ENCODE measurements around the gene TEAD3.
"Not testable (repeated sequence)": the region's sequence is repeated elsewhere in the genome, so short reads cannot be mapped to it uniquely, and the experiment has no call there.

The TEAD3 gene

DNA sequence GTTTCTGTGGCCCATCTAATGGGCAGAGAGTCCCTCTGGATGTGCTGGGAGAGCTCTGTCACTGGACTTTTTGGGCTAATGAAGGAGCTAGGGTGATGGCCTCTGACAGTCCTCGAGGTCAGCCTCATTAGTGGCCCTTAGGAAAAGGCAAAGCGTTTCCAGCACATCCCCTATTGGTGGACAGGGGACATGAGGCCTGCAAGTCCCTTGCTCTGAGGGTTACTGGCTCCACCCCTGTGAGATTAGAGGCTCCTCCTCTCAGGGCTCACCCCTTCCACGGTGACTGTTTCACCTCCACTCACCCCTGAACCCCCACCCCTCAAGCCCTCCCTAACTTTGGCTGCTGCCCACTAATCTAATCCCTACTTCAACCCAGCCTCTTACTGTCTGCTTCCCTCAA is 57.6 kb downstream of the TEAD3 start:
- Histone ChIP-seq H3K27ac (ENCODE audit: low read length, poor library complexity, severe bottlenecking) (no peak overlapping the region), H2BK15ac (ENCODE audit: low read depth, poor library complexity, severe bottlenecking) (no peak overlapping the region), H3K4me2 (ENCODE audit: low read length, poor library complexity, severe bottlenecking) (no peak overlapping the region), H3K79me1 (replicated peaks; ENCODE audit: low read length, poor library complexity, severe bottlenecking) (no peaks in the 10 kb centered on the region), H3K18ac (ENCODE audit: low read depth in 1 of 2, low read length in 2 of 2) (no peak overlapping the region), H3K4ac (ENCODE audit: low read depth in 1 of 2, low read length in 2 of 2) (no peak overlapping the region), H4K91ac (ENCODE audit: low read length) (no peak overlapping the region), H3K27me3 (ENCODE audit: control insufficient read depth in 1 of 2, insufficient read depth in 1 of 2, low read length in 2 of 2) (no peaks in the 10 kb centered on the region), H2AK5ac (ENCODE audit: low read length, severe bottlenecking) (no peak overlapping the region), H4K8ac (ENCODE audit: low read length) (no peak overlapping the region), H3K23ac (ENCODE audit: low read length in 2 of 2) (peak overlapping the region in 1 of 2 experiments; percentile 68), H3K9me3 (ENCODE audit: control insufficient read depth, low read length) (no peaks in the 10 kb centered on the region), H3K9ac (ENCODE audit: low read length) (no peak overlapping the region), H3K14ac (ENCODE audit: low read length in 2 of 2) (no peak overlapping the region), H2BK120ac (ENCODE audit: low read depth, low read length) (no peak overlapping the region), H3K4me1 (ENCODE audit: control insufficient read depth, insufficient read depth, low read depth, low read length) (peaks cover 5% of the 10 kb centered on the region), H2BK12ac (ENCODE audit: low read length in 2 of 2) (no peak overlapping the region), H3K36me3 (ENCODE audit: control insufficient read depth in 1 of 2, insufficient read depth in 2 of 2, low read depth in 1 of 2, low read length in 2 of 2) (no peaks in the 10 kb centered on the region), H2AFZ (ENCODE audit: low read depth, low read length) (no peak overlapping the region), H2BK5ac (ENCODE audit: low read depth, low read length, poor library complexity, severe bottlenecking) (no peak overlapping the region), H3K4me3 (ENCODE audit: insufficient read depth in 1 of 2, low read depth in 1 of 2, low read length in 2 of 2) (no peak overlapping the region)
- no peak for DNase-seq
- WGBS = 71% methylated on average over 3 of the region's 3 CpGs

DNA sequence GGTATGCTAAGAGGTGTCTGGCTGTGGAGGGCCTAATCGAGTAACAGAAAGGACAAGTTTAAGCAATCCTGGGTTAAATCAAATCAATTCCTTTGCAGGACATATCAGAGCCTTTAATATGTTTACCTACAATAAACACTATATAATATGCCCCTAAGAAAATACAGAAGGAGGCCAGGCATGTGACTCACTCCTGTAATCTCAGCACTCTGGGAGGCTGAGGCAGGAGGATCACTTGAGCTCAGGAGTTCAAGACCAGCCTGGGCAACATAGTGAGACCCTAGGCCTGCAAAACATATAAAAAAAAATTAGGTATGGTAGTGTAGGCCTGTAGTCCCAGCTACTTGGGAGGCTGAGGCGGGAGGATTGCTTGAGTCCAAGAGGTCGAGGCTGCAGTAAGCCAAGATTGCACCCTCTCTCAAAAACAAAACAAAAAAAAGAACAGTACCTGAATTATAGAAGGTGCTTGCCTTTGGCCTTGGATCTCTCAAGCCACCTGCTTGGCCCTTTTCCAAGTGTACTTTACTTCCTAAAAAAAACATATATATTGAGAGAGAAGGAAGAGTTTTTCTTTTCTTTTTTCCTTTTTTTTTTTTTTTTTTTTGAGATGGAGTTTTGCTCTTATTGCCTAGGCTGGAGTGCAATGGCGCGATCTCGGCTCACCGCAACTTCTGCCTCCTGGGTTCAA is 58.4 kb downstream of the TEAD3 start:
- H3K27me3 ChIP-seq (ENCODE audit: control insufficient read depth in 1 of 2, insufficient read depth in 1 of 2, low read length in 2 of 2); H2BK15ac ChIP-seq (ENCODE audit: low read depth, poor library complexity, severe bottlenecking); H2BK12ac ChIP-seq (ENCODE audit: low read length in 2 of 2); H3K18ac ChIP-seq (ENCODE audit: low read depth in 1 of 2, low read length in 2 of 2); H3K4me3 ChIP-seq (ENCODE audit: insufficient read depth in 1 of 2, low read depth in 1 of 2, low read length in 2 of 2); H3K79me1 ChIP-seq (replicated peaks; ENCODE audit: low read length, poor library complexity, severe bottlenecking); H2AFZ ChIP-seq (ENCODE audit: low read depth, low read length); H3K14ac ChIP-seq (ENCODE audit: low read length in 2 of 2); H2BK5ac ChIP-seq (ENCODE audit: low read depth, low read length, poor library complexity, severe bottlenecking); H3K4me1 ChIP-seq (ENCODE audit: control insufficient read depth, insufficient read depth, low read depth, low read length); H3K4ac ChIP-seq (ENCODE audit: low read depth in 1 of 2, low read length in 2 of 2); H2AK5ac ChIP-seq (ENCODE audit: low read length, severe bottlenecking); H3K4me2 ChIP-seq (ENCODE audit: low read length, poor library complexity, severe bottlenecking); DNase-seq; H3K9me3 ChIP-seq (ENCODE audit: control insufficient read depth, low read length); H4K8ac ChIP-seq (ENCODE audit: low read length); H3K36me3 ChIP-seq (ENCODE audit: control insufficient read depth in 1 of 2, insufficient read depth in 2 of 2, low read depth in 1 of 2, low read length in 2 of 2); H2BK120ac ChIP-seq (ENCODE audit: low read depth, low read length); H4K91ac ChIP-seq (ENCODE audit: low read length); H3K27ac ChIP-seq (ENCODE audit: low read length, poor library complexity, severe bottlenecking); H3K9ac ChIP-seq (ENCODE audit: low read length); H3K23ac ChIP-seq (ENCODE audit: low read length in 2 of 2): not testable (repeated sequence)
- WGBS = 100% methylated on average over 3 of the region's 7 CpGs

DNA sequence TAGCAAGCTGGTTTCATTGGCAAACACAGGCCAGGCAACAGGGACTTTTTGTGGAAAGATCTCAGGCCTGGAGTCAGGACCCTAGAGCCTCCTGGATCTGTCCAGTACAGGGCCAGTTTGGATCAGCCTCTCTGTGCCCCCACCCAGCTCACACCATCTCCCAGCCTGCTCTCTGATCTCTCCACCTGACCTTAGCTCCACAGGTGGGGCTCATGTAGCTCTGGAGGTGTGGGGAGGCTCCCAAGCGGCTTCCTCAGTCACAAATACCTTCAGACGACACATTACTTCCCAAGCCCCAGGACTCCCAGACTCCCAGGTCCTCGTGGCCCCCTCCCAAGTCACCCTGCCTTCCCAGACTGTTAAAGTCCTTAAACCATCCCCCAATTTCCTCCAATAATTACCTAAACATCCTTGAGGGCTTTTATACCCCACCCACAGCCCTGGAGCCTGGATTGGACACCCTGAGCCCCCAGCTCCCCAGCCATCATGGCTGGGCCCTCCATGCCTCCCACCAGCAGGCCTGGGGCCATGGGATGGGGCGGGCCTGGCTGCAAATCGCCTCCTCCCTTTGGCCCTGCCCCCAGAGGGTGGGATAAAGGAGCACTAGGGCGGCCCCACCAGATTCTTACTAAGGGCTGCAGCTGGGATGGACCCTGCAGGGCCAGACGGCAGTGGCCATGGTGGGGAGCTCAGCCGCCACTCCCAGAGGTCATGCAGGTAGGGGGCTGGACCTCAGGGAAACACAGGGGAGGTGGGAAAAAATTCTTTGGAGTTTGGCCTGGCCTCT is 60.6 kb downstream of the TEAD3 start:
- Histone ChIP-seq H2BK120ac (ENCODE audit: low read depth, low read length) (no peak overlapping the region), H3K4ac (ENCODE audit: low read depth in 1 of 2, low read length in 2 of 2) (no peak overlapping the region), H3K23ac (ENCODE audit: low read length in 2 of 2) (no peak overlapping the region)

DNA sequence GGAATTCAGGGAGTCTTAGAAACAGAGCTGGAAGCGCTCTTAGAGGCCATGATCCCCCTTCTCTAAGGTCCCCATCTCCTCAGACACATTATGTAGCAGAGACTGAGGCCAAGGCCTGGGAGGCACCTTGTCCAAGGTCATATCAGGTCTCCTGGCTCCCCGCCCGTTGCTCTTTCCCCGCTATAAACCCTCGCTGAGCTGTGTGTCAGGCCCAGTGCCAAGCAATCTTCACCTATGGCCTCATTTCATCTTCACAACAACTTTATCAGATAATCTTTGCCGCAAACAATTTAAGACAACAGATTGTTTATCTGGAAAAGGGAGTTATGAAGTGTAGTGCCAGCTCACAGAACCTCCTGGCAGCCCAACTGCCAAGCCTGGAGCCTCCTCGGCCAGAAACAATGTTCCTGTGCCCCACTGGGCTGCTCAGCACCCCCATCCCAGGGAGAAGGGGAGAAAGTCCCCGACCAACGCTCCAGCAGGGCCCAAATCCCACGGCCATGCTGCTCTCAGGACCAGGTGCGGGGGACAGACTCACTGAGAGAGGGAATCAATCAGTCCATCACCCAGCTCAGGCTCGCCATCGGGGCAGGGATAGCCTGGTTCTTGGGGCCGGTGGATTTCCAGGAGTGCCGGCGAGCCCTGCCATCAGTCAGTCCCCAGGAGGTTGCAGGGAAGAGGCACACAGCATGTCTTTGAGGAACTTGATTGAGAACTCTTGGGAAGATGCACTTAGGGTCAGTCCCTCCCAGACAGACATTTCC is 61.6 kb downstream of the TEAD3 start:
- Histone ChIP-seq H2BK120ac (ENCODE audit: low read depth, low read length) (no peak overlapping the region), H2AFZ (ENCODE audit: low read depth, low read length) (no peak overlapping the region), H4K8ac (ENCODE audit: low read length) (no peak overlapping the region), H3K79me1 (replicated peaks; ENCODE audit: low read length, poor library complexity, severe bottlenecking) (no peaks in the 10 kb centered on the region), H3K9ac (ENCODE audit: low read length) (no peak overlapping the region), H3K14ac (ENCODE audit: low read length in 2 of 2) (no peak overlapping the region), H3K4ac (ENCODE audit: low read depth in 1 of 2, low read length in 2 of 2) (no peak overlapping the region), H3K27ac (ENCODE audit: low read length, poor library complexity, severe bottlenecking) (no peak overlapping the region), H3K4me3 (ENCODE audit: insufficient read depth in 1 of 2, low read depth in 1 of 2, low read length in 2 of 2) (no peak overlapping the region), H2BK5ac (ENCODE audit: low read depth, low read length, poor library complexity, severe bottlenecking) (no peak overlapping the region), H3K18ac (ENCODE audit: low read depth in 1 of 2, low read length in 2 of 2) (no peak overlapping the region), H3K36me3 (ENCODE audit: control insufficient read depth in 1 of 2, insufficient read depth in 2 of 2, low read depth in 1 of 2, low read length in 2 of 2) (no peaks in the 10 kb centered on the region), H3K9me3 (ENCODE audit: control insufficient read depth, low read length) (no peaks in the 10 kb centered on the region), H3K4me1 (ENCODE audit: control insufficient read depth, insufficient read depth, low read depth, low read length) (peaks cover 1% of the 10 kb centered on the region), H3K23ac (ENCODE audit: low read length in 2 of 2) (no peak overlapping the region), H2AK5ac (ENCODE audit: low read length, severe bottlenecking) (no peak overlapping the region), H2BK15ac (ENCODE audit: low read depth, poor library complexity, severe bottlenecking) (no peak overlapping the region), H3K27me3 (ENCODE audit: control insufficient read depth in 1 of 2, insufficient read depth in 1 of 2, low read length in 2 of 2) (no peaks in the 10 kb centered on the region), H4K91ac (ENCODE audit: low read length) (no peak overlapping the region), H2BK12ac (ENCODE audit: low read length in 2 of 2) (no peak overlapping the region), H3K4me2 (ENCODE audit: low read length, poor library complexity, severe bottlenecking) (no peak overlapping the region)
- 91% methylated on average over 16 of the region's 16 CpGs for WGBS
- no peak for DNase-seq

More for the DNA sequence above, 60.6 kb downstream of the TEAD3 start:
- no peaks in the 10 kb centered on the region for H3K27me3 ChIP-seq (ENCODE audit: control insufficient read depth in 1 of 2, insufficient read depth in 1 of 2, low read length in 2 of 2)
- no peak overlapping the region for H3K4me3 ChIP-seq (ENCODE audit: insufficient read depth in 1 of 2, low read depth in 1 of 2, low read length in 2 of 2)
- H3K36me3 ChIP-seq (ENCODE audit: control insufficient read depth in 1 of 2, insufficient read depth in 2 of 2, low read depth in 1 of 2, low read length in 2 of 2) = no peaks in the 10 kb centered on the region
- no peak overlapping the region for H2BK15ac ChIP-seq (ENCODE audit: low read depth, poor library complexity, severe bottlenecking)
- no peak overlapping the region for H3K4me2 ChIP-seq (ENCODE audit: low read length, poor library complexity, severe bottlenecking)
- H3K9me3 ChIP-seq (ENCODE audit: control insufficient read depth, low read length) = no peaks in the 10 kb centered on the region
- H4K91ac ChIP-seq (ENCODE audit: low read length) = peak overlapping the region; percentile 15
- H3K27ac ChIP-seq (ENCODE audit: low read length, poor library complexity, severe bottlenecking) = no peak overlapping the region
- H2AFZ ChIP-seq (ENCODE audit: low read depth, low read length) = no peak overlapping the region
- H2BK5ac ChIP-seq (ENCODE audit: low read depth, low read length, poor library complexity, severe bottlenecking) = no peak overlapping the region
- no peak for DNase-seq
- WGBS = 72% methylated on average over 8 of the region's 8 CpGs
- H3K4me1 ChIP-seq (ENCODE audit: control insufficient read depth, insufficient read depth, low read depth, low read length) = peaks cover 1% of the 10 kb centered on the region
- H3K79me1 ChIP-seq (replicated peaks; ENCODE audit: low read length, poor library complexity, severe bottlenecking) = no peaks in the 10 kb centered on the region
- H4K8ac ChIP-seq (ENCODE audit: low read length) = no peak overlapping the region
- no peak overlapping the region for H3K14ac ChIP-seq (ENCODE audit: low read length in 2 of 2)
- H3K9ac ChIP-seq (ENCODE audit: low read length) = no peak overlapping the region
- no peak overlapping the region for H3K18ac ChIP-seq (ENCODE audit: low read depth in 1 of 2, low read length in 2 of 2)
- H2AK5ac ChIP-seq (ENCODE audit: low read length, severe bottlenecking) = no peak overlapping the region
- no peak overlapping the region for H2BK12ac ChIP-seq (ENCODE audit: low read length in 2 of 2)
